Forelimb muscle (tissue), 1 donor: ENCODE results near the gene XRCC3. TPM values are rescaled to one million over a fixed set of nuclear protein-coding genes. Genes with fewer than 3 reads are reported as not detected.
A peak's percentile ranks its signal among the peaks of the same experiment; 100 is the strongest.

ENCODE experiments used
- DNase-seq: peaks from one replicate; pipeline ENCODE4 v3.0.0-alpha.2; 2013; ENCODE audit warnings: low read depth
- polyA plus RNA-seq: library from polyadenylated mRNA; unstranded; fragments of 120-200 nt; gene quantifications from one replicate; pipeline ENCODE4 v1.2.1, GENCODE V29; 2013; ENCODE audit not compliant: insufficient read length

The XRCC3 gene
- 10.2 TPM for polyA plus RNA-seq

DNA sequence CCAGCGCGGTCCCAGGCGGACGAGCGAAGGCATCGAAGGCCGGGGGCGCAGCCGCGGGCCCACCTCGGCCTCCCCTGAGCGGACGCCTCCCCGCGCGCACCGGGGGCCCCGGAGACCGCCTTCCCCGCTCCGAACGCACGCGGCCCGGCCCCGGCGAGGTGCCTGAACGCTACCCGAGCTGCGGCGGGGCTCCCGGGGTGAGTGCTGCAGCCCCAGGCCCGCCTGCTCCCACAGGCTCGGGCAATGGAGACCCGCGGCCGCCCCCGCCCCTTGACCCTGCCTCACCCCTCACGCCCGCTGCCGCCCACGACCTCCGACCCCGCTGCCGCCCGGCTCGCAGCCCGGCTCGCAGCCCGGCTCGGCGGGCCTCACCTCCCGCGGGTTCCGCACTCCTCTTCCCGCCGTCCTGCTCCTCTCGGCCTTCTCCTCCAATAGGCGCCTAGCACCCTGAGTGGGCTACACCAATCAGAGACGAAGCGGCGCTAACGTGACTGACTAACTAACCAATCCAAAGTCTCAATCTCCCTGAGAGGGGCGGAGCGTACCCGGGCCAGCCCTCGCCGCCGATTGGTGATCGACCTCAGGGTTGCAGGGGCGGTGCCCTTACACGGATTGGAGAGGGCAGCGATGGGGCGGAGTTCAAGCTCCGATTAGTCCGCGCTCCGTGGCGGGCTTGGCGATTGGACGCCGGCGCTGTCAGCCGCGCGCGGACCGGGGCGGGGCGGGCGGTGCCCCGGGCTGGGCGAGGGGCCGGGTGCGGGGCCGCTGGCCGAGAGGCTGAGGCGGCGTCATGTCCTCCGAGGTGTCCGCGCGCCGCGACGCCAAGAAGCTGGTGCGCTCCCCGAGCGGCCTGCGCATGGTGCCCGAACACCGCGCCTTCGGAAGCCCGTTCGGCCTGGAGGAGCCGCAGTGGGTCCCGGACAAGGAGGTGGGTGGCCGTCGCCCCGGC, at the start of gene XRCC3, which contains the start of gene ZFYVE21:
Gene XRCC3 (minus strand): TSS at position 400 of the 949 bp plus-strand sequence. CDS start 4,364 bp downstream, outside the sequence.
Gene ZFYVE21 (plus strand): TSS at position 759 of the 949 bp plus-strand sequence. CDS start 32 bp downstream, at position 791.
- peak; percentile 96 for DNase-seq

DNA sequence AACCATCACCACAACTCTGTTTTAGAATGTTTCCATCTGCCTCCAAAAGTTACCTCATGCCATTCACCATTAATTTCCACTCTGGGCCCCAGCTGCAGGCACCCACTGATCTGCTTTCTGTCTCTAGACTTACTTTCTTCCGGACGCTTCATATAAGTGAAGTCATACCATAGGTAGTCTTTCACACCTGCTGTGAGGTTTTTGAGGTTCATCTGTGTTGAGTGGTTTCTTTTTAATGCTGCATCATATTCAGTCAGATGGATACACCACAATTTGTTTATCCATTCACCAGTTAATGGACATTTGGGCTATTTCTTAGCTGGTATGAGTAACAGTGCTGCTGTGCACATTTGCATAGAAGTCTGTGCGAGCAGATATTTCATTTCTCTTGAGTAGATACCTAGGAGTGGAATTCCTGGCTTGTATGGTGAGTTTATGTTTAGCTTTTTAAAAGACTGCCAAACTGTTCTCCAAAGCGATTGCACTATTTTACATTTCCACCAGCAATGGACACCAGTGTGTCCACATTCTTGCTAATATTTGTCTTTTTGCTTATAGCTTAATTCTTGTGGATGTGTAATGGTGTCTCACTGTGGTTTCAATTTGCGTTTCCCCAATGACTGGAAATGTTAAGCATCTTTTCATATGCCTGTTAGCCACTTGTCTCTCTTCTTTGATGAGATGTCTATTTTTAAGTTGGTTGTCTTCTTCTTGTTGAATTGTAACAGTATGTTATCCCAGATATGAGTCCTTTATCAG, 48.7 kb upstream of the XRCC3 start:
- no peak for DNase-seq

DNA sequence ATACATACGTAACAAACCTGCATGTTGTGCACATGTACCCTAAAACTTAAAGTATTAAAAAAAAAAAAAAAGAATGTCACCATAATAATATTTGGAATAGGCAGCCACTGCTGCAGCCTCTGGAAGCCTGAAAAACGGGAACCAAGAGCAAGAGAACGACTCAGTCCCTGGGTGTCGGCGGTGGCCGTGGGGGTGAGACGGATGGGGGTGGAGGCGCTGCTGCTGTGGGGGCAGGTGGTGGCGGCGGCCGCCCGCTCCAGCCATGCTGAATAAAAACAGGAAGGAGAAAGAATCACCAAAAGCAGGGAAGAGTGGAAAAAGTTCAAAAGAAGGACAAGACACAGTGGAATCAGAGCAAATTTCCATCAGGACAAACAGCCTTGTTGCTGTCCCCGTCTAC, 47.3 kb upstream of the XRCC3 start:
- no peak for DNase-seq

DNA sequence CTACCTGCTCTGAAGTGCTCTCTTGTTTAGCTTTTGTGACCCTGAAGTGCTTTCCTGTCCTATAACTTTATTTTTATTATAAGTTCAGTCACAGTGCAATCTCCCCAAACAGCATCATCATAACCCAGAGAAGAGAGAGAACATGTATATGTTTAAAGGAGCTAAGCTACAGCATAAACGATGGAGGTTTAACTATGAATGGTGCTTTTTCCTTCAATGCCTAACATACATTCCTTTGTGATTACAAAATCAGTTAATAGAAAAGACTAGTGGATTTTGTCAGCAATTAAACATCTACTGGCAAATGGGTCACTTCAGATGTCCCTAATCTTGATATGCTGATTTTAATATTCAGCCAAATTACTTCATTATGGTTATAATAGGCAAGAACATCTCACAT, 46.8 kb upstream of the XRCC3 start:
- no peak for DNase-seq

DNA sequence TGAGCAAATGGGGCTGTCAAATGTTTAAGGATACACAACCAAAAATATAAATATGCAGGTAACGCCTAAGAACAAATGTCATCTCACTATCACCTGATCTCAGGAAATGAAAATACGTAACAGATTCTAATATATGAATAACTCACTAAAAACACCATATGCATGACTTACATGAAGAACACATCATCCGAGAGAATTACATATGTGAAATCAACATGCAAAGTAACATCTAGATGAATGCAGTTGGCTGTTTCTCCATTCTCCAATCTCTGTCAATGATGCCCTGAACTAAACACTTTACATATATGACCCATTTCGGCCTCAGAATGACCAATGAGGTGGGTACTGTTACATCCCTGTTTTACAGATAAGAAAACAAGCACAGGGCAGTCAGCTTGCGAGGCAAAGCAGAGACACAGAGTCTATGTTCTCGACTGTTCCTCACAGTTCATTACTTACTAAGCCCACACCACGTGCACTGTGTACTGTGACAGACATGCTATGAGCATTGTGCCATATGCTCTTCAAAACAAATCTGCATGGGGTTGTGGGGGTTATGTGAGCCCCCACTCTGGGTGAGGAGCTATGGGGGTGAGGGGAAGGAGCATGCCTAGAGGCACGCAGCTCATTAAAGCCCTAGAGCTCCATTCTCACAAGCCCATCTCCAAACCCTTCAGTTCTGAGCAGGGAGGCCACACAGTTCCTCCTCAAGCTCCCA, 43.0 kb upstream of the XRCC3 start:
- no peak for DNase-seq

DNA sequence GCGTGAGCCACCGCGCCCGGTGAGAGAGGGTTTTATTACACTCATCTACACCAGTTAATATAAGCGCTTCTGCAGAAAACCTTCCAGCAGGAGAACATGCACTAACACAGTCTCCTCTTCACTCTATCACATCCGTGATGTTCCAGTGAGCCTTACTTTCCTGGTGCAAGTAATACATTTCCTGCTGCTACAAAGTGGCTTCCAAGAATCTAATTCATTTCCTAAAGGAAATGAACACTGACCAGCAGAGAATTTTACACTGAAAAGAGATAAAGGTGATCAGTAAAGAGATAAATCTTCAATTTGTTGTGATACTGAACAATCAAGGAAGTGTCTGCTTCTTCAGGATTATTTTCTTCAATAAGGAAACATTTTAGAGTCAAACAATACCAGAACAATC, 39.8 kb upstream of the XRCC3 start:
- no peak for DNase-seq

DNA sequence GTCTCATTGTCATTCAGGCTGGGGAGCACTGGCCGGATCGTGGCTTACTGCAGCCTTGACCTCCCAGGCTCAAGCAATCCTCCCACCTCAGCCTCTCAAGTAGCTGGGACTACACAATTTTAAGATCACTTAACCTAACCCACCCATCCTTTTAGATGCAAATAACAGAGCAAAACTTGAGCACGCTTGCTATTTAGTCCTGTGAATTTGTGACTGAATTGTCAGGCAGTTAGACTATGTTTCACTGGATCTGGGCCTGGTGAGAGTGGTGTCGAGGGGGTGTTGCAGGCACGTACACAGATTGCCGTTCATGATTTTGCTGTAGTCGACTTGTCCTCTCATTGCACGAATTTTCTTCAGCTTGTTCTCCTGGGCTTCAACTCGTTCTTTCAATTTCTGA, 38.5 kb upstream of the XRCC3 start:
- no peak for DNase-seq

DNA sequence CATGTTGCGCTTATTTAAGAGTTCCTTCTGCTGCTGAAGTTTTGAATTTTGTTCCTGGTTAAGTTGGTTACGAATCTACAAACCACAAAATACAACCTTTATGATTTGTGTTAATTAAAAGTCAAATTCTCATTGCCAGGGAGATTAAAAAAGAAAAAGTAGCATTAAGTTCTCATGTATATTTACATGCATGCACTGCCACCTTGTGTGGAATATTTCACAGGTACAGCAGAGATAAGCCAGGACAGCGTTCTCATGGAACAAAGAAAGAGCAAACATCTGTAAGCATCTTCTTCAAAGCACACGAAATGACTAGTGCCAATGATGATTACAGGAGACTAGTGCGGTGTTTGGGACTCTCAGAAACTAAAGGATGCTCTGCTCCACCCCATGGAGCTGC, 34.6 kb upstream of the XRCC3 start:
- no peak for DNase-seq

DNA sequence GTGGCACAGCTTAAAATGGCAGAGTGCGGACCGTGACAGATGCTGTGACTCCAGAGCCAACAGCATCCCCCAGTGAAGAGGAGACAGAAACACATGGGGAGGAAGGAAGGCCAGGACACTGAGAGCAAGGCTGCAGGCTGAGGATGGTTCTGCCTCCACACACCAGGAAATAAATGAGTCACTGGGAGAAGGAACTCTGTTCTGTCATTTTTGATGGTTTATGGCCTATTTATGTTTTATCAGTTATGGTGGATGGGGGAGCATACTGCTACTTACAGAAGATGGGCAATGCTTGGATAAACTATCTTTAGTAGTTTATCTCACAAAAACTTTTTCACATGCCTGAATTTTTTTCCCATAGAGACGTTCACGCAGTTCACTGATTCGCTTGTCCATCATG, 34.2 kb upstream of the XRCC3 start:
- no peak for DNase-seq

DNA sequence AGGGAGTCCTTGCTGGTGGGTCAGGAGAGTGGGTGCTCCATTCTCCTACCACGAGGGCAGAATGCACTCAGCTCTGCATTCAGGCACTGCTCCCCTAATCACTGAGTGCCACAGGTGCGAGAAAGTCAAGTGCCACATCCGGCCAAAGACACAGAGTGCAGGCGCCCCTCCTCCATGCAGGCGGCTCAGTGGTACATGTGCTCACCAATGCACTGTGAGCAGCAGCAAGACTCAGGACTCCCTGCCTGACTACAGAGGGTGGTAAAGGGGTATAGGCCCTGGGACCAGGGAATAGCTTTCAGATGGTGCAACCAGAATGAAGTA, 33.2 kb upstream of the XRCC3 start:
- no peak for DNase-seq

DNA sequence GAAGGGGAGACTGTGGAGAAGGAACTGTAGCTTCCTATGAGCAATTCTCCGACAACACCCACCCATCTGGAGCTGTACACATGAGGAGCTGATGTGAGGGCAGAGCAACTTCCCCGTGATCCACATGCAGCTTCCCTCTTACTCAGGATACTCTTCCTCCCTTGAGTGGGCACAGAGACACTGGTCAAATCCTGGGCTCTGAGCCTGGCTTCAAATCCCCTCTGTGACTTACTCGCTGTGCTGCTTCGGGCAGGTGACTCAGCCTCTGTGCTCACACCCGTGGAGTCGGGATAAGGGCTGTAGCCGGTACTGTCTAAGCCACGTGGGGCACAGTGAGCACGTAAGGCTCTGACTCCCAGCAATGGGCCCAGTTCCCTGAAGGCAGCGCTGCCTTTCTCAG, 31.4 kb upstream of the XRCC3 start:
- DNase-seq = no peak

DNA sequence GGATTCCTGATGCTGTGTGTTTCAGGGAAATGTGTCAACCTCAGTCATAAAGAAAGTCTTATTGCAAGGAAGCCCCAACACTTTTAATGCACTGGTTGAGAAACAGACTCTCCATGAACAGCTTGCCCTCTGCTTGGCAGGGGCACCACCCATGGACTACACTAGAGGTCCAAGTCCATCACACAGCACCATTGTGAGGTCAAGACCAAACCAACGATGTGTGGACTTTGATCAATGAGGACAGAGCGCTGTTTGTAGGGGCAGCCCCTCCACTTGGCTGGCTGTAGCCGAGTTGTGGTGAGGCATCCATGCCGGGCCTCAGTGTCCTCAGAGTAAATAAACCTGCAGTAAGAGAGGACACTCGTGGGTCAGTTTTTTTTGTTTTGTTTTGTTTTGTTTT, 30.2 kb upstream of the XRCC3 start:
- DNase-seq = no peak

DNA sequence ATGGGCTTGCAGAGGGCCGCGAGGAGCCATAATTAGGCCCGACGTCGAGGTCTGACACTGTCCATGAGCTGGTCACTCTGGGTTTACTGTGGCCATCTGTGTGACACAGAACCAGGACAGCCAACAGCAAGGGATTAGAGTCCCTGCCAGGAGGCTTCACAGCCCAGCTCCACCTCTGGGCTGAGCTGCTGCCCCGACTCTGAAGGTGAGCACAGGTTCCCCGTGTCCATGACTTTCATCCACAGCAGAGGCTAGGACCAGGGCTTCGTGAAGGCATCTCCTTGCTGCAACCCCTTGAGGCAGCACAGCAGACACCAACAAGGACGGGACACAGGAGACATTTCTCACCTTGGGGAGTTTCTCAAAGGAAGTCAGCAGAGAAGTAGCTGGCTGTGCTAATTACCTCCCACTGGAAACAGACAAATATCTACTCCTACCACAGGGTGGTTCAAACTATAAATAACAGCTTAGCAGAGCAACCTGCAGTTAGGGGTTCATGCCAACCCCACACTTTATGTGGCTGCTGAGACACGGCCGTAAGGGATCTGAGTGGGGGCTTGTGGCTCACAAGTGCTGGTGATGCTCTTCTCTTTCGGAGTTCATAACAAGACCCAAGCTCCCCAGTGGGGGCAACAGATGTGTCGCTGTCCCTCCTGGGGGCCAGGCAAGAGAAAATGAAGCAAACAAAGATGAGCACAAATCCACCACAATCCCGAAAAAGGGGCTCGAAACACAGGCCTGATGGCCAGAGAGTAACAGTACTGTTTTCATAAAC, 29.6 kb upstream of the XRCC3 start:
- no peak for DNase-seq

DNA sequence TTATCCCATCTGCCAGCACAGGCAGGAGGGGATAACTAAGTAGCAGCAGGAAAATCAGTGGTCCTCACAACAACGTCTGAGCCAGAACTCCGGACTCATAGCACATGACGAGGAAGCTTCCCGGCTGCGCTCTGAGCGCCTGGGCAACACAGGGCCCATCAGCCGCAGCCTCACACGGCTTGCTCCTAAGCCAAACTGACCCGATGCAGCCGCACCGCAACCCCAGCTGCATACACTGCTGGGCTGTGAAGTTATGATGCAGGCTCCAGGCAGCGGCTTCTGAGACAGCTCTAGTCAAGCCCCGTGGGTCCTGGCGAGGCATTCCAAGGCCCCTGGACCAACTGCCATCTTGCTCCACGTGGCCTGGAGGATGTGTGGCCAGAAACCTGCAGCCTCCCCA, 28.4 kb upstream of the XRCC3 start:
- no peak for DNase-seq

DNA sequence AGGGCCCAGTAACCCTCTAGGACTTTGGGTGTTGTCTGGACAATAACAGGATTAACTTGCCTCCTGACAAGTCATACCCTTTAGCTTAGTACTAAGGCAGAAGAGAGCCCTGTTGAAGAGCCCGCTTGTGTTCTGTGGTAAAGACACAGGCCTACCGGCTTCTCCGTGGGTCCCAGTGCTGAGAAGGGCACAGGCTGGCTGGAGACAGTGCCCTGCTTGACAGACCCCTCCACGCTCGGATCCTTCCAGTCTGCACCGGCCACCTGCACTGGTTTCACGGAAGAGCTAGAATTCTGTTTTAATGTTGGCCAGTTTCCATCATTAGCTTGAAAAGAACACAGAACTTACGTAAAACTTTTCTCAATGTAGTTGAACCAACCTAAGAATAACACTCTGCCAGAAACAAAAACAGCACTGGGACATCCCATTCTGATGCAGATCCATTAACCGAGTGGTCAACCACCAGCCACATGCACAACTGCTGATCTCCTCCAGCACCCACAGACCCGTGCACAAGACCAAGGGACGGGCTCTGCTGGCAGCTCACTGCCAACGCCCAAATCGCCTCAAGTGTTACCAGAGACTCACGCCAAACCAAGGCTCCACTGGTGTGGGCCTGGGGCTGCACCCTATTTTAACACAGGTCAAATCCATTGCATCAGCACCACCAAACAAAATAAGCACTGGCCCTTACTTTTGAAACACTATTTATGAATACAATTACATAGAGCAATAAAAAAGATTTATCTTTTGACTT, 27.4 kb upstream of the XRCC3 start:
- no peak for DNase-seq

DNA sequence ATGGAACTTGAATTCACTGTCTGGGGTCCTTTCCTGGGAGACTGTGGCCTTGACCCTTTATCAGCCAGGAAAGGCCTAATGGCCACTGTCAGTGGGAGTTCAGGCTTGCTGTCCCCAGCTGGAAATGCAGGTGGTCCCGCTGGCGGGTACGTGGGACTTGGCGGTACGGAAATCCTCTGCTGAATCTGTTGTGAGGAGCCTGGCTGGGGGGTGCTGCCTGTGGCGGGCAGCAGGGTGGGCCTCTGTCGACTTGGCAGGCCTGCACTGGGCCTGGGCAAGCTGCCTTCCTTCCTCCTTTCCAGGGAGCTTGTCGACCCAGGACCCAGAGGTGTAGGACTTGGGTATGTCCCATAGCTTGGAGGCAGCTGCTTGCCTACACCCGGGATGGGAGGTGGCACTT, 26.6 kb upstream of the XRCC3 start:
- no peak for DNase-seq

DNA sequence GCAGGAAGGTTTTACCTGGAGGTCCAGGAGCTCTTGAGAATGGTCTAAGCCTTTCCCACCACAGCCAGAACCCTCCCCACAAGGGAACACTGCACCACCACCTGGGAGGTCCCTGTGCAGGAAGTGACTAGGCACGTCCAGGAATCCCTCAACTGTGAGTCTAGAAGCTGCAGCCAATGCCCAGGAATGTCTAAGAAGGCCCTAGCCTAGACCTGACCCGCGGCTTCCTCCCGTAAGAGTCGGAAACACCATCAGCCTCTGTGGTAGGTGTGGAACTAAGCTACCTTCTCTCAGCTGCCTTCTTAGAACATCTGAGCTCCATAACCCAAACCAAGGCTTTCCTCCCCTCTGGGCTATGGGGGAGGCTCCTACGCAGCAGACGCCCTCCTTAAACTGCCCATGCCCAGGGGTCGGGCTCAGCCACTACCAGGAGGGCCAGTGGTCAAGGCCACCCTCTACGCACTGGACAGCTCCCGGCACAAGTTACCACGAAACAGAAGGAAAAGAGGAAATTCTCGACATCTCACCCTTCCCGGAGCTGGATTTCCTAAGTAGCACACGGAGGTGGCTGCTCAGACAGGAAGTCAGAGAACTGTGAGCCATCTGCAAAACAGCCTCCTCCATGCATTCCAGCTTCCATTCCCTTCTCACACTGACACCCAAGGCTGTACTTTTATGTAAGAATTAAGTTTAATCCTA, 25.9 kb upstream of the XRCC3 start:
- DNase-seq = no peak

DNA sequence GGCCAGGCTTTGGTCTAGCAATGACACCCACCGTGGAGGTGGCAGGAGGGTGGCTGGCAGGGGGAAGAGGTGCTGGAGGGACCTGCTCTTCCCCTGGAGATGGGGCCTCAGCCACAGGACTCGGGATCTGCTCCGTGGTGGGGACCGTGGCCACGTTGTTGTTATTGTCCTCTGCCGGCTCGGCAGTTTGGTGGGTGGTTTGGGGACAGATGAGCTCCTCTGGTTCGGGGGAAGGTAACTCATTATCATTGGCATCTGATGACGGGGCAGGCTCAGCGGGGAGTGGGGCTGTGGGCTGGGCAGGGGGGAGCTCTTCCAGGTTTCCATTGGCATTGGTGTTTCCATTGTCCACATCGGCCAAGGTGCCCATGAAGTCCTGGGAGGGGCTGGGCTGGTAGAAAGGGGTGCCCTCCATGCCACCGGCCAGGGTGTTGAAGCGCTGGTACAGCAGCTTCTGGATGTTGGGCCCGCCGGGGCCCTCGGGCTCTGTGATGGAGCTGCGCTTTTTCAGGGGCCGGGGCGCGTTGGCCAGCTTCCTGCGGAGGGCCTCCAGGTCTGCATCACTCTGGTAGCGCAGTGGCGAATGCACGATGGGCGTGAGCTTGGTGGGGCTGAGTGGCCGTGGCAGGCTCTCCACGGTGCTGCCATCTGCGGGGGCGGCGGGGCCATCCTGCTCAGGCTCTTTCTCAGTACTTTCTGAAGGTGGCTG, 24.7 kb upstream of the XRCC3 start:
- no peak for DNase-seq

DNA sequence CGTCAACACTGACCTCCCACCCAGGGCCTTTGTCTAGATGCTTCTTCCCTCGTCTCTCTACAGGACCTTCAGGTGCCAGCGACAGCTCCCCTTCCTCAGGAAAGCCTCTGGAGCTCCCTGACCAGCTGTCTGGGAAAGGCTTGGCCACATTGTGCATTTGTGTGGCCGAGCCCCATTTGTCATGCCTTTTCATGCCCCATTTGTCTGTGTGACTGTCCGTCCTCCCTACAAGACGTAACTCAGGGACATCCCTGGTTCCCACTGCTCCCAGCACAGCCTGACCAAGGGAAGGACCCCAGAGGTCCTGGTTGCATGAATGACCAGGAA, 24.2 kb upstream of the XRCC3 start:
- no peak for DNase-seq
